ENCODE measurements around the gene KRT32.

Gene KRT32

DNA sequence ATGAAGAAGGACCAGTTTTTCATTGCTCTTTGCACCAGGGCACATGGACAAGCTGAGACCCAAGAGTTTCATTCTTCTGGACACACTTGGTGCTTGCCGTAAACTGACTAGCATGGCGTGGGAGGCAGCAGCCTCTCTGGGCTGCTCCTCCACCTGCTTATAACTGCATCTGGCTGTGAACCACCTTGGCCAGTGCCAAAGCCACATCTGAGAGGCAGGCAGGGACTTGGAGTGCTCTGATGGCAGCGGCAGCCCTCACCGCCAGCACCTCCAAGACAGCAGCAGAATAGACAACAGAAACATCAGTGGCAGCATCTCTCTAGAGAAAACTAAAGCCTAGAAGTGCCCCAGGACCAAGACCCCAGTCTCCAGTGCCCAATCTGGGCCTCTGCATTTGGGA is 47.5 kb downstream of the KRT32 start:
- H3K4me3 ChIP-seq (replicated peaks; ENCODE audit: insufficient read depth, low read length): no peak overlapping the region
- no peaks in the 10 kb centered on the region for H3K27me3 ChIP-seq (ENCODE audit: insufficient read depth, poor library complexity, severe bottlenecking)
- TF ChIP-seq POLR2AphosphoS5 (IDR thresholded peaks at IDR 0.05; ENCODE audit: low read depth) (no peak), SPI1 (IDR thresholded peaks at IDR 0.05; ENCODE audit: borderline replicate concordance, low read depth) (no peak), REST (IDR thresholded peaks at IDR 0.05; ENCODE audit: insufficient replicate concordance, low read depth) (no peak)
- no peak overlapping the region for H3K27ac ChIP-seq (replicated peaks)
- no peak for DNase-seq (ENCODE audit: low read depth in 1 of 2, low spot score in 1 of 2)

DNA sequence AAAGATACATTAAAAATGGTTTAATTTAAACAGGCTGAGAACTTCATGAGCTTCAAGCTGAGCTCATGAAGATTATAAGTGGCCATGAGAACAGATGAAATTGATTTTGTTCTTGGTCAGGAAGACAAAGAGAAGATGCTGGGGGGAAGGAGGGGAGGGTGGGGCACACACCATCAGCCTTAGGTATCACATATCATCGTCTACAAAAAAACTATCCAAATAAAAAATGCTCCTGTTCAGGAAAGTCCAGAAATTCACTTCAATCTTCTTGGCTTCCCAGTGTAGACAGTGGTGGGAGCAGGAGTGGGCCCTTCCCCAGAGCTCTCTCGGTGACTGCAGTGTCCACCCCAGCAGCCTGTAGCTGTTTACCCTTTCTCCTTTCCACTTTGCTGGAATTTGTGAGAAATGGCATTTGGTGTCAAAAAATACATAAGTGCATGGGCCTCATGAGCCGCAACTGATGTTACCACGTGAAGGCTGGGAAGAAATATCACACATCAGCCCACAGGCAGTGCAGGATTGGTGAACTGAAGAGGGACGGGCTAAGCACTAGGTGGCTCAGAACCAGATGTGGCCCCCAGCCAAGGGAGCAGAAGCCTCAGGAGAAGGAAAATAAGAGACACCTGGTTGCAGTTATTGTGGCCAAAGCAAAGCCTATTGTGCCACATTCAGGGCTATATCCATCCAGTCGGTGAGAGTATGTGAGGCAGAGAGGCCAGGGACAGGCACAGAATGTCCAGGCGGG is 48.9 kb downstream of the KRT32 start:
- no peak overlapping the region for H3K27ac ChIP-seq (replicated peaks)
- H3K27me3 ChIP-seq (ENCODE audit: insufficient read depth, poor library complexity, severe bottlenecking): no peaks in the 10 kb centered on the region
- TF ChIP-seq, protein P1, sequence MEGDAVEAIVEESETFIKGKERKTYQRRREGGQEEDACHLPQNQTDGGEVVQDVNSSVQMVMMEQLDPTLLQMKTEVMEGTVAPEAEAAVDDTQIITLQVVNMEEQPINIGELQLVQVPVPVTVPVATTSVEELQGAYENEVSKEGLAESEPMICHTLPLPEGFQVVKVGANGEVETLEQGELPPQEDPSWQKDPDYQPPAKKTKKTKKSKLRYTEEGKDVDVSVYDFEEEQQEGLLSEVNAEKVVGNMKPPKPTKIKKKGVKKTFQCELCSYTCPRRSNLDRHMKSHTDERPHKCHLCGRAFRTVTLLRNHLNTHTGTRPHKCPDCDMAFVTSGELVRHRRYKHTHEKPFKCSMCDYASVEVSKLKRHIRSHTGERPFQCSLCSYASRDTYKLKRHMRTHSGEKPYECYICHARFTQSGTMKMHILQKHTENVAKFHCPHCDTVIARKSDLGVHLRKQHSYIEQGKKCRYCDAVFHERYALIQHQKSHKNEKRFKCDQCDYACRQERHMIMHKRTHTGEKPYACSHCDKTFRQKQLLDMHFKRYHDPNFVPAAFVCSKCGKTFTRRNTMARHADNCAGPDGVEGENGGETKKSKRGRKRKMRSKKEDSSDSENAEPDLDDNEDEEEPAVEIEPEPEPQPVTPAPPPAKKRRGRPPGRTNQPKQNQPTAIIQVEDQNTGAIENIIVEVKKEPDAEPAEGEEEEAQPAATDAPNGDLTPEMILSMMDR (IDR thresholded peaks at IDR 0.05; ENCODE audit: insufficient read depth, low read length): no peak
- no peak for TF ChIP-seq GABPA (IDR thresholded peaks at IDR 0.05; ENCODE audit: low read depth)
- TF ChIP-seq REST (IDR thresholded peaks at IDR 0.05; ENCODE audit: insufficient replicate concordance, low read depth): no peak
- TF ChIP-seq POLR2AphosphoS5 (IDR thresholded peaks at IDR 0.05; ENCODE audit: low read depth): no peak
- TF ChIP-seq SPI1 (IDR thresholded peaks at IDR 0.05; ENCODE audit: borderline replicate concordance, low read depth): no peak
- no peak overlapping the region for H3K4me3 ChIP-seq (replicated peaks; ENCODE audit: insufficient read depth, low read length)
- no peak for DNase-seq (ENCODE audit: low read depth in 1 of 2, low spot score in 1 of 2)

DNA sequence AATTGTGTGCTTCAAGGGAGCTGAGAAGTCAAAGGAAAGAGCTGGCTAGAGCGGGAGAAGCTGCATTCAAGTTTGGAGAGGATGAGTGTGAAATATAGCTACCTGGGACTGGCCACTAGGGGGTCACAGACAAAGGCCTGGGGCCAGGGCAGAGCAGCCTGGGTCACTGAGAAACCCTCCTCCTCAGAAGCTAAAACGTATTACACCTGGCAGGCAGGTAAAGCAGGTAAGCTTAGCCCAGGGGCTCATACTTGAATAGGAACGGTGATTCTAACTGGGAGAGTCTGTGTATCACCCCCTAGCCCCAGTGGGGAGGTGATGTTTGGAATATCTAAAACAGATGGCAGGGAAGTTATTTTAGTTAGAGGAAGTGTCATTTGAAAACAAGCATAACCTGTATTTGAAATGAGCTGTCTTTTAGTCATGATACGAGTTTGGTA is 49.6 kb downstream of the KRT32 start:
- H3K4me3 ChIP-seq (replicated peaks; ENCODE audit: insufficient read depth, low read length): no peak overlapping the region
- no peak for DNase-seq (ENCODE audit: low read depth in 1 of 2, low spot score in 1 of 2)
- no peak overlapping the region for H3K27ac ChIP-seq (replicated peaks)
- TF ChIP-seq POLR2AphosphoS5 (IDR thresholded peaks at IDR 0.05; ENCODE audit: low read depth) (no peak), SPI1 (IDR thresholded peaks at IDR 0.05; ENCODE audit: borderline replicate concordance, low read depth) (no peak), REST (IDR thresholded peaks at IDR 0.05; ENCODE audit: insufficient replicate concordance, low read depth) (no peak), GABPA (IDR thresholded peaks at IDR 0.05; ENCODE audit: low read depth) (no peak)
- TF ChIP-seq, protein P1 (IDR thresholded peaks at IDR 0.05; ENCODE audit: insufficient read depth, low read length): peak; percentile 10
- no peaks in the 10 kb centered on the region for H3K27me3 ChIP-seq (ENCODE audit: insufficient read depth, poor library complexity, severe bottlenecking)
